ENCODE measurements around the gene PICK1.

- TF ChIP-seq RAD21 (IDR thresholded peaks at IDR 0.05; ENCODE audit: low read depth) (no peak), EP300 (IDR thresholded peaks at IDR 0.05; ENCODE audit: borderline replicate concordance) (no peak), TAF1 (IDR thresholded peaks at IDR 0.05; ENCODE audit: low read depth) (no peak), REST (IDR thresholded peaks at IDR 0.05; ENCODE audit: low read depth) (no peak), TEAD4 (IDR thresholded peaks at IDR 0.05) (no peak), TCF12 (IDR thresholded peaks at IDR 0.05; ENCODE audit: low read depth) (no peak), FOXM1 (IDR thresholded peaks at IDR 0.05; ENCODE audit: borderline replicate concordance, low read depth) (no peak), NFIC (IDR thresholded peaks at IDR 0.05) (no peak), CREB1 (IDR thresholded peaks at IDR 0.05; ENCODE audit: low read depth) (no peak), ZBTB7A (IDR thresholded peaks at IDR 0.05; ENCODE audit: low read depth) (no peak), YY1 (IDR thresholded peaks at IDR 0.05; ENCODE audit: low read depth) (no peak)
- TF ChIP-seq, protein P1, sequence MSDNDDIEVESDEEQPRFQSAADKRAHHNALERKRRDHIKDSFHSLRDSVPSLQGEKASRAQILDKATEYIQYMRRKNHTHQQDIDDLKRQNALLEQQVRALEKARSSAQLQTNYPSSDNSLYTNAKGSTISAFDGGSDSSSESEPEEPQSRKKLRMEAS (IDR thresholded peaks at IDR 0.05) = no peak
- TF ChIP-seq, protein P2, sequence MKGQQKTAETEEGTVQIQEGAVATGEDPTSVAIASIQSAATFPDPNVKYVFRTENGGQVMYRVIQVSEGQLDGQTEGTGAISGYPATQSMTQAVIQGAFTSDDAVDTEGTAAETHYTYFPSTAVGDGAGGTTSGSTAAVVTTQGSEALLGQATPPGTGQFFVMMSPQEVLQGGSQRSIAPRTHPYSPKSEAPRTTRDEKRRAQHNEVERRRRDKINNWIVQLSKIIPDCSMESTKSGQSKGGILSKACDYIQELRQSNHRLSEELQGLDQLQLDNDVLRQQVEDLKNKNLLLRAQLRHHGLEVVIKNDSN (IDR thresholded peaks at IDR 0.05) = no peak
These were observed 6.5 kb upstream of the PICK1 start for GRCh38 chr22:38050720-38051119.
